Measurements from ENCODE around the gene SNPH.

Gene SNPH

DNA sequence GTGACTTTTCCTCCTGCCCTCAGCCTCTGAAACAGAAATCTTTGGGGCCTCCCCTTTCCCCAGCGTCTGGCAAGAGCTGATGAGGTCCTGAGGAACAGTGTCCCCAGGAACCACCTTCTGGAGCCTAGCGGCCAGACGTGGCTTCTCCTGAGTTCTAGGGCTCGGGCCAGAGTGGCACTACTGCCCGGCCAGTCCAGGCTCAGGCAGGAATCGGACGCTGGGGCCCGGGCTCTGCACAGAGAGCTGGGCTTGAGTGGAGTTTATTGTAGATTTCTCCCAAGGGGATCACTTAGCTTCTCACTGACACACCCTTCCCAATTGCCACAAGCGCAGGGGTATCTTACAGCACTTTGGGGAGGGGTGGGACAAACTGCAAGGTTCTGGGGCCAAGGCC is 42.6 kb downstream of the SNPH start:
- TF ChIP-seq, protein P1, sequence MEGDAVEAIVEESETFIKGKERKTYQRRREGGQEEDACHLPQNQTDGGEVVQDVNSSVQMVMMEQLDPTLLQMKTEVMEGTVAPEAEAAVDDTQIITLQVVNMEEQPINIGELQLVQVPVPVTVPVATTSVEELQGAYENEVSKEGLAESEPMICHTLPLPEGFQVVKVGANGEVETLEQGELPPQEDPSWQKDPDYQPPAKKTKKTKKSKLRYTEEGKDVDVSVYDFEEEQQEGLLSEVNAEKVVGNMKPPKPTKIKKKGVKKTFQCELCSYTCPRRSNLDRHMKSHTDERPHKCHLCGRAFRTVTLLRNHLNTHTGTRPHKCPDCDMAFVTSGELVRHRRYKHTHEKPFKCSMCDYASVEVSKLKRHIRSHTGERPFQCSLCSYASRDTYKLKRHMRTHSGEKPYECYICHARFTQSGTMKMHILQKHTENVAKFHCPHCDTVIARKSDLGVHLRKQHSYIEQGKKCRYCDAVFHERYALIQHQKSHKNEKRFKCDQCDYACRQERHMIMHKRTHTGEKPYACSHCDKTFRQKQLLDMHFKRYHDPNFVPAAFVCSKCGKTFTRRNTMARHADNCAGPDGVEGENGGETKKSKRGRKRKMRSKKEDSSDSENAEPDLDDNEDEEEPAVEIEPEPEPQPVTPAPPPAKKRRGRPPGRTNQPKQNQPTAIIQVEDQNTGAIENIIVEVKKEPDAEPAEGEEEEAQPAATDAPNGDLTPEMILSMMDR (IDR thresholded peaks at IDR 0.05; ENCODE audit: control extremely low read depth, extremely low read depth, low read depth, missing control alignments): no peak
- no peak for DNase-seq (ENCODE audit: extremely low spot score)
- POLR2A ChIA-PET: interaction anchor here (0.6 kb wide), 1 partner anchor 187 kb away, joined by 3 read pairs; no protein-coding TSS in a partner anchor
- CTCF ChIA-PET: interaction anchor here (1.1 to 1.3 kb wide), 2 partner anchors 11 to 129 kb away, joined by 3 to 4 read pairs; no protein-coding TSS in a partner anchor

- TF ChIP-seq, protein P1 (IDR thresholded peaks at IDR 0.05; ENCODE audit: control extremely low read depth, extremely low read depth, low read depth, missing control alignments): no peak
- DNase-seq (ENCODE audit: extremely low spot score): no peak
- POLR2A ChIA-PET: interaction anchor here (0.6 kb wide), 1 partner anchor 188 kb away, joined by 3 read pairs; no protein-coding TSS in a partner anchor
- CTCF ChIA-PET: no interaction called here
These were observed 43.3 kb downstream of the SNPH start for GRCh38 chr20:1309439-1309847.

DNA sequence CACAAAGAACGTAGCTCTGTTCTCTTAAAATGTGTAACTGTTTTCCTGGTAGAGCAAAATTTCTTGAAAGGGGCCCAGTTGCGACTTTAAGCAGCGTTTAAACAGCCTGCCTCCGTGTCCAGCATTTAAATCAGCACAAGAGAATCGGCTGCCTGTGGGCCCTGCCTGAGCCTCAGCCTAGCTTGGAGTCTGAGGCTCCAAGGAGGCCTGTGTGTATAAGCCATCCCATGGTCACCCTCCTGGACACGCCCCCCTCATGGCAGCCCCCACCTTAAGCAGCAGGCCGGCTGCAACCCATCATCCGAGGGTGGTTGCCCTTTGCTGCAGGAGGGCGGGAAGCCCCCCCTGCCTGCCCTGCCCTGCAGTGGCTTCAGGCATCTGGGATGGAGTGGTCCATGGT is 44.0 kb downstream of the SNPH start:
- CTCF ChIA-PET: no interaction called here
- no peak for DNase-seq (ENCODE audit: extremely low spot score)
- TF ChIP-seq, protein P1 (IDR thresholded peaks at IDR 0.05; ENCODE audit: control extremely low read depth, extremely low read depth, low read depth, missing control alignments): no peak
- POLR2A ChIA-PET: no interaction called here

- CTCF ChIA-PET: no interaction called here
- TF ChIP-seq, protein P1 (IDR thresholded peaks at IDR 0.05; ENCODE audit: control extremely low read depth, extremely low read depth, low read depth, missing control alignments): no peak
These were observed 44.6 kb downstream of the SNPH start for GRCh38 chr20:1310506-1311190.

DNA sequence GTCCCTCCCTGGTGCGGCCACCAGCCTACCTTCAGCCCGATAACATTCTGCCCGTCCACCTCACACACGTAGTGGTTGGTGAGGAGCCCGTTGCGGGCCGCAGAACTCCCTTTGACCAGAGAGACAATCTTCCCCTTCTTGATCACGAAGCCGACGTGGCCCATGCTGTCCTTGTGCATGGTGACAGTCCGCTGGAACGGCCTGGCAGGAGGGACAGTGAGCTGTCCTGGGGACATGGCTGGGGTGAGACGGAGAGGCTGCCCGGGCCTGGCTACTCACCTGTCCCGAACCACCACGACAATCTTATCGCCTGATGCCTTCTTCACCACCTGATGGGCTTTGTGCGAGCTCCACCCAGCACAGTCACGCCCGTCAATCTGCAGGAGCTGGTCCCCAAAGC is 46.2 kb downstream of the SNPH start:
- ChIA-PET CTCF (interaction anchor here (0.6 to 2.6 kb wide), 16 partner anchors 10 to 204 kb away, joined by 3 to 47 read pairs (median 4); partner anchors contain the start of gene NSFL1C), POLR2A (no interaction called here)
- DNase-seq (ENCODE audit: extremely low spot score): no peak
- TF ChIP-seq, protein P1 (IDR thresholded peaks at IDR 0.05; ENCODE audit: control extremely low read depth, extremely low read depth, low read depth, missing control alignments): no peak

More at GRCh38 chr20:1310506-1311190, 44.6 kb downstream of the SNPH start:
- POLR2A ChIA-PET: no interaction called here
- no peak for DNase-seq (ENCODE audit: extremely low spot score)

DNA sequence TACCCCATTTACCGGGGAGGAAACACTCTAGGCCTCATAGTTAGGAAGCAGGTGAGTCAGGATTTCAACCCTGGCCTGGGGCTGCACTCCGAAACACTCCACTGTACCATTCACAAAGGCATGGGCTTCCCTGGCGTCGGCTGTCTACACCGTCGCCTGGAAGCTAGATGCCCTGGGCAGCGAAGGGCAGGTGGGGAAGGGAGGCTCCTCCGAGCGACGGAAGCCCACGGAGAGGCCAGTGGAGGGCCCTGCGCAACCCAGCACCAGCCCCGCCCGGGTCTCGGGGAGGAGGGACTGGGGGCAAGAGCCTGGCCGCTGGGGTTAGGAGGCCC is 46.8 kb downstream of the SNPH start:
- POLR2A ChIA-PET: no interaction called here
- TF ChIP-seq, protein P1 (IDR thresholded peaks at IDR 0.05; ENCODE audit: control extremely low read depth, extremely low read depth, low read depth, missing control alignments): no peak
- DNase-seq (ENCODE audit: extremely low spot score): no peak
- CTCF ChIA-PET: interaction anchor here (0.6 to 2.6 kb wide), 22 partner anchors 9 to 464 kb away, joined by 3 to 47 read pairs (median 4); partner anchors contain the start of gene NSFL1C

All from GM10248 (cell line).